Endothelial cell of umbilical vein (primary cell): ENCODE results near the gene RFLNA. TPM values are rescaled to one million over a fixed set of nuclear protein-coding genes. Genes with fewer than 3 reads are reported as not detected.
A peak's percentile ranks its signal among the peaks of the same experiment; 100 is the strongest.

ENCODE experiments used
- BruUV-seq: library from RNA; stranded (reverse); fragments of 400-500 nt; replicated peaks from 2 replicates; lab custom pipeline; 2021; lab: Mats Ljungman, UMichigan
- CTCF ChIA-PET: fragments of 300-600, 350-600 bp; sonication (Branson Sonifier 250); formaldehyde crosslinking; loops from one replicate; lab custom pipeline; 2021; ENCODE audit warnings: antibody characterized with exemption, inconsistent platforms; lab: Charles Lee
- POLR2A ChIA-PET: fragments of 300-600, 350-600 bp; sonication (Branson Sonifier 250); formaldehyde crosslinking; loops from one replicate; lab custom pipeline; 2021; ENCODE audit warnings: antibody characterized with exemption, inconsistent platforms; lab: Charles Lee
- DNase-seq: peaks from one replicate; pipeline ENCODE4 v3.0.0-alpha.2; 2011; ENCODE audit warnings: low read depth, low spot score
- FAIRE-seq: peaks from 2 replicates; lab custom pipeline; 2011; peaks lifted over from hg19 to GRCh38; lab: Jason Lieb, UNC
- H2AFZ ChIP-seq: 2 replicates; pipeline ENCODE4 v1.6.0; 2012; ENCODE audit warnings: low read depth, low read length, control low read depth, inconsistent platforms
- H3K27ac ChIP-seq: 2 replicates; pipeline ENCODE4 v1.5.1; 2011; ENCODE audit warnings: low read depth, mild to moderate bottlenecking, control low read depth, low read length, moderate library complexity; ENCODE audit not compliant: insufficient read depth
- H3K27me3 ChIP-seq, 2 experiments: 2 replicates each; pipeline versions ENCODE4 v1.6.0 to v1.6.1; 2011; ENCODE audit warnings: low read length in 2 of 2, mixed read lengths in 1 of 2; ENCODE audit not compliant: control insufficient read depth in 2 of 2, insufficient read depth in 2 of 2
- H3K36me3 ChIP-seq, 2 experiments: 2 replicates in 1 of 2; 3 replicates in 1 of 2; pipeline ENCODE4 v1.5.1; 2011; ENCODE audit warnings: low read length in 2 of 2, mild to moderate bottlenecking in 1 of 2, moderate library complexity in 1 of 2; ENCODE audit not compliant: control insufficient read depth in 2 of 2, insufficient read depth in 2 of 2; ENCODE audit errors: extremely low read depth in 1 of 2
- H3K4me1 ChIP-seq: 3 replicates; pipeline ENCODE4 v1.5.1; 2011; ENCODE audit warnings: mild to moderate bottlenecking, low read length; ENCODE audit not compliant: control insufficient read depth, insufficient read depth; ENCODE audit errors: extremely low read depth
- H3K4me2 ChIP-seq: 2 replicates; pipeline ENCODE4 v1.6.1; 2011; ENCODE audit warnings: low read length, control low read depth, mixed read lengths; ENCODE audit not compliant: insufficient read depth
- H3K4me3 ChIP-seq, 3 experiments: fragments of 200-600 bp in 1 of 3; sonication (generic), shearing (Covaris generic) in 1 of 3; replicated peaks in 1 of 3; 2 replicates each; pipeline ENCODE4 v1.5.1; 2011 to 2016; ENCODE audit warnings: control low read depth in 3 of 3, low read length in 3 of 3, mild to moderate bottlenecking in 2 of 3, inconsistent platforms in 1 of 3, low read depth in 1 of 3, moderate library complexity in 1 of 3; ENCODE audit not compliant: insufficient read depth in 1 of 3
- H3K79me2 ChIP-seq: 2 replicates; pipeline ENCODE4 v1.6.0; 2012; ENCODE audit warnings: low read length, inconsistent platforms; ENCODE audit not compliant: control insufficient read depth, insufficient read depth
- H3K9ac ChIP-seq: replicated peaks from 2 replicates; pipeline ENCODE3; 2011; ENCODE audit warnings: low read length, control low read depth; ENCODE audit not compliant: insufficient read depth; ENCODE audit errors: extremely low read depth
- H3K9me1 ChIP-seq: replicated peaks from 3 replicates; pipeline ENCODE4 v1.6.0; 2011; ENCODE audit warnings: mild to moderate bottlenecking, low read length; ENCODE audit not compliant: control insufficient read depth, insufficient read depth; ENCODE audit errors: extremely low read depth
- H3K9me3 ChIP-seq: replicated peaks from 2 replicates; pipeline ENCODE4 v1.5.1; 2012; ENCODE audit warnings: low read length, inconsistent platforms; ENCODE audit not compliant: control insufficient read depth, insufficient read depth
- H4K20me1 ChIP-seq: replicated peaks from 2 replicates; pipeline ENCODE3; 2011; ENCODE audit warnings: mild to moderate bottlenecking, low read length; ENCODE audit not compliant: control insufficient read depth, insufficient read depth; ENCODE audit errors: extremely low read depth
- CTCF ChIP-seq, 2 donors: IDR thresholded peaks; 1 replicate in 1 of 2; 2 replicates in 1 of 2; pipeline ENCODE4 v1.5.1; 2011; ENCODE audit warnings: low read length in 2 of 2, mild to moderate bottlenecking in 2 of 2, moderate library complexity in 2 of 2, control low read depth in 1 of 2, inconsistent platforms in 1 of 2, low read depth in 1 of 2; ENCODE audit not compliant: insufficient read depth in 1 of 2; ENCODE audit errors: extremely low read depth in 1 of 2
- EZH2 ChIP-seq: IDR thresholded peaks from 2 replicates; pipeline ENCODE4 v1.6.1; 2012; ENCODE audit warnings: borderline replicate concordance, low read depth, mild to moderate bottlenecking, moderate library complexity, low read length, inconsistent platforms; ENCODE audit not compliant: severe bottlenecking
- GATA2 ChIP-seq: IDR thresholded peaks from 2 replicates; pipeline ENCODE4 v1.7.0; 2011; ENCODE audit warnings: low read depth, mild to moderate bottlenecking, moderate library complexity, mixed read lengths, low read length; ENCODE audit not compliant: insufficient read length, insufficient read depth
- MYC ChIP-seq: IDR thresholded peaks from one replicate; pipeline ENCODE4 v1.6.1; 2011; ENCODE audit warnings: mild to moderate bottlenecking, low read depth, low read length
- POLR2AphosphoS5 ChIP-seq: IDR thresholded peaks from 2 replicates; pipeline ENCODE4 v1.6.1; 2012; ENCODE audit warnings: low read depth, mild to moderate bottlenecking, control low read depth, low read length, moderate library complexity; ENCODE audit not compliant: insufficient read depth
- dilution Hi-C: fragments of 300-500 bp; cut with MboI; formaldehyde crosslinking; loops from one replicate; pipeline ENCODE4 v1.15.0; 2019; ENCODE audit warnings: low sequenced_read_pairs; ENCODE audit not compliant: extremely low pct_ligation_motif_present
- intact Hi-C: fragments of 100-400 bp; cut with micrococcal nuclease; formaldehyde crosslinking; loops from one replicate; pipeline ENCODE4 v1.10.0; 2022
- polyA plus RNA-seq, 4 experiments: library from polyadenylated mRNA; depleted of rRNA in 3 of 4; stranded (reverse) in 3 of 4; unstranded in 1 of 4; fragments of >200 nt; gene quantifications; 2 replicates each; pipeline versions ENCODE4 v1.2.1 to v1.2.3, GENCODE V29; 2011 to 2012; ENCODE audit warnings: missing spikeins in 1 of 4
- total RNA-seq: library from RNA; stranded (reverse); gene quantifications from 2 replicates; pipeline ENCODE4 v1.2.3, GENCODE V29; 2021

The RFLNA gene
- total and polyA plus RNA-seq, 2 donors (not counting 3 experiments of a cell fraction or from before 2014, with no cell fraction given), result 19.7 to 24.5 TPM

GRCh38 chr12:124332058-124332672 is 37.3 kb downstream of the RFLNA start:
- POLR2A ChIA-PET, result no interaction called here
- H3K79me2 ChIP-seq, result no peaks in the 10 kb centered on the region
- TF ChIP-seq POLR2AphosphoS5 (no peak), CTCF (IDR thresholded peaks at IDR 0.05; ENCODE audit: extremely low read depth in 1 of 2, insufficient read depth in 1 of 2, low read depth in 1 of 2, low read length in 2 of 2) (peak; percentile 18 to 46)
- no peaks in the 10 kb centered on the region for H3K27me3 ChIP-seq
- CTCF ChIA-PET, result interaction anchor here (0.9 to 2.1 kb wide), 10 partner anchors 11 to 439 kb away, joined by 3 to 9 read pairs (median 6); no protein-coding TSS in a partner anchor
- no peak overlapping the region for H3K4me2 ChIP-seq
- dilution Hi-C loops (no loop called here), intact Hi-C loops (no loop called here)
- peaks cover 22 to 50% of the 10 kb centered on the region in 2 experiments for H3K36me3 ChIP-seq
- H3K4me3 ChIP-seq, result no peak overlapping the region
- H3K9ac ChIP-seq, result no peak overlapping the region
- H3K27ac ChIP-seq, result no peak overlapping the region
- no peak overlapping the region for H2AFZ ChIP-seq
- BruUV-seq, result no TSS peak
- H3K9me3 ChIP-seq, result no peaks in the 10 kb centered on the region
- H3K9me1 ChIP-seq, result no peaks in the 10 kb centered on the region
- H3K4me1 ChIP-seq, result no peaks in the 10 kb centered on the region
- H4K20me1 ChIP-seq, result no peaks in the 10 kb centered on the region
- FAIRE-seq (no peak), DNase-seq (no peak)

GRCh38 chr12:124332900-124333299 is 38.0 kb downstream of the RFLNA start:
- peaks cover 25 to 51% of the 10 kb centered on the region in 2 experiments for H3K36me3 ChIP-seq
- DNase-seq (no peak), FAIRE-seq (no peak)
- H3K9me1 ChIP-seq, result no peaks in the 10 kb centered on the region
- H2AFZ ChIP-seq, result no peak overlapping the region
- no peaks in the 10 kb centered on the region for H3K79me2 ChIP-seq
- no TSS peak for BruUV-seq
- H3K4me3 ChIP-seq, result no peak overlapping the region
- H3K9me3 ChIP-seq, result no peaks in the 10 kb centered on the region
- TF ChIP-seq GATA2, result no peak
- TF ChIP-seq CTCF (IDR thresholded peaks at IDR 0.05; ENCODE audit: extremely low read depth in 1 of 2, insufficient read depth in 1 of 2, low read depth in 1 of 2, low read length in 2 of 2), result no peak
- TF ChIP-seq POLR2AphosphoS5, result no peak
- TF ChIP-seq MYC, result no peak
- TF ChIP-seq EZH2, result no peak
- intact Hi-C loops (no loop called here), dilution Hi-C loops (no loop called here)
- no peak overlapping the region for H3K27ac ChIP-seq
- POLR2A ChIA-PET, result no interaction called here
- no peaks in the 10 kb centered on the region for H4K20me1 ChIP-seq
- H3K4me1 ChIP-seq, result no peaks in the 10 kb centered on the region
- no peaks in the 10 kb centered on the region for H3K27me3 ChIP-seq
- CTCF ChIA-PET, result interaction anchor here (0.6 to 2.1 kb wide), 10 partner anchors 12 to 438 kb away, joined by 3 to 9 read pairs (median 5); no protein-coding TSS in a partner anchor
- no peak overlapping the region for H3K4me2 ChIP-seq
- no peak overlapping the region for H3K9ac ChIP-seq
